Measurements from ENCODE around the gene VASP. TPM values are rescaled to one million over a fixed set of nuclear protein-coding genes. Genes with fewer than 3 reads are reported as not detected.

Gene VASP
- total RNA-seq (91.6 and 95.8 TPM in 2 replicates), polyA plus RNA-seq (72.4 and 83.3 TPM in 2 replicates)

- TF ChIP-seq, protein P1, sequence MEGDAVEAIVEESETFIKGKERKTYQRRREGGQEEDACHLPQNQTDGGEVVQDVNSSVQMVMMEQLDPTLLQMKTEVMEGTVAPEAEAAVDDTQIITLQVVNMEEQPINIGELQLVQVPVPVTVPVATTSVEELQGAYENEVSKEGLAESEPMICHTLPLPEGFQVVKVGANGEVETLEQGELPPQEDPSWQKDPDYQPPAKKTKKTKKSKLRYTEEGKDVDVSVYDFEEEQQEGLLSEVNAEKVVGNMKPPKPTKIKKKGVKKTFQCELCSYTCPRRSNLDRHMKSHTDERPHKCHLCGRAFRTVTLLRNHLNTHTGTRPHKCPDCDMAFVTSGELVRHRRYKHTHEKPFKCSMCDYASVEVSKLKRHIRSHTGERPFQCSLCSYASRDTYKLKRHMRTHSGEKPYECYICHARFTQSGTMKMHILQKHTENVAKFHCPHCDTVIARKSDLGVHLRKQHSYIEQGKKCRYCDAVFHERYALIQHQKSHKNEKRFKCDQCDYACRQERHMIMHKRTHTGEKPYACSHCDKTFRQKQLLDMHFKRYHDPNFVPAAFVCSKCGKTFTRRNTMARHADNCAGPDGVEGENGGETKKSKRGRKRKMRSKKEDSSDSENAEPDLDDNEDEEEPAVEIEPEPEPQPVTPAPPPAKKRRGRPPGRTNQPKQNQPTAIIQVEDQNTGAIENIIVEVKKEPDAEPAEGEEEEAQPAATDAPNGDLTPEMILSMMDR (IDR thresholded peaks at IDR 0.05; ENCODE audit: low read depth, low read length): no peak
- peak; percentile 90 to 91 for DNase-seq (ENCODE audit: low read depth in 1 of 2, low spot score in 1 of 2)
- H3K27ac ChIP-seq: peak within 1 kb of the TSS; percentile 92
- H3K27me3 ChIP-seq: no peaks in the 10 kb centered on the region
- H3K4me1 ChIP-seq (ENCODE audit: low read depth): no peaks in the 10 kb centered on the region
- H3K4me3 ChIP-seq: peak within 1 kb of the TSS; percentile 72
- no peaks in the 10 kb centered on the region for H3K9me3 ChIP-seq (ENCODE audit: low read depth)
- no peaks in the 10 kb centered on the region for H3K36me3 ChIP-seq
Observed at GRCh38 chr19:45506989-45507871, at the start of gene VASP. VASP (plus strand) TSS chr19:45507479; CDS start chr19:45507772, 293 bp downstream.

GRCh38 chr19:45457776-45458175 is 49.5 kb upstream of the VASP start:
- no peaks in the 10 kb centered on the region for H3K27me3 ChIP-seq
- TF ChIP-seq, protein P1 (IDR thresholded peaks at IDR 0.05; ENCODE audit: low read depth, low read length): no peak

DNA sequence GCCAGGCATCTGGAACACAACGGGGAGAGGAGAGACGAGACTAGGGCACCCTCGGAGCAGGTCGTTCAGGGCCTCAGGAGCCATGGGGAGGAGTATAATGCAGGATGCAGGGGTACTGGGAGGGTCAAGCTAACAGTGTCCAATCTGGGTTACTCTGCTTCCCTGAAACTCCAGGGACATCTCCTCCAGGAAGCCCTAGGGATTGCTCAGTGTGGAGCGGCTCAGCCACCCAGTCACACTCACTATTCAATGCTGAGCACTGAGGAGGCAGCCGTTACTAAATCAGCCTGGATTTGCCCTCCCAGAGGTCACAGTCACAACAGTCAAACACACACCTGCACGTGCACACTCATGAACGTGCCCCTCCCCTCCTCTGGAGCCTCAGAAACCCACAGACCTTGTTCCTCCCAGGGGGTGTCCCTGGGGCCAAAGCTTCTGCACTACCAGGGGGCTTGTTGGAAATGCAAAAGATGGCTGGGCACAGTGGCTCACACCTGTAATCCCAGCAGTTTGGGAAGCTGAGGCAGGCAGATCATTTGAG is 46.4 kb upstream of the VASP start:
- H3K27ac ChIP-seq: no peak overlapping the region
- no peaks in the 10 kb centered on the region for H3K27me3 ChIP-seq
- peaks cover 3% of the 10 kb centered on the region for H3K4me1 ChIP-seq (ENCODE audit: low read depth)
- TF ChIP-seq, protein P1 (IDR thresholded peaks at IDR 0.05; ENCODE audit: low read depth, low read length): no peak
- no peak overlapping the region for H3K4me3 ChIP-seq
- no peaks in the 10 kb centered on the region for H3K9me3 ChIP-seq (ENCODE audit: low read depth)
- DNase-seq (ENCODE audit: low read depth in 1 of 2, low spot score in 1 of 2): no peak
- H3K36me3 ChIP-seq: no peaks in the 10 kb centered on the region

More at GRCh38 chr19:45457776-45458175, 49.5 kb upstream of the VASP start:
- no peaks in the 10 kb centered on the region for H3K36me3 ChIP-seq
- no peak for DNase-seq (ENCODE audit: low read depth in 1 of 2, low spot score in 1 of 2)
- H3K9me3 ChIP-seq (ENCODE audit: low read depth): no peaks in the 10 kb centered on the region
- H3K4me3 ChIP-seq: no peak overlapping the region
- H3K4me1 ChIP-seq (ENCODE audit: low read depth): peaks cover 9% of the 10 kb centered on the region
- H3K27ac ChIP-seq: no peak overlapping the region

- H3K9me3 ChIP-seq (ENCODE audit: low read depth): no peaks in the 10 kb centered on the region
- no peaks in the 10 kb centered on the region for H3K4me1 ChIP-seq (ENCODE audit: low read depth)
- H3K4me3 ChIP-seq: no peak overlapping the region
- no peaks in the 10 kb centered on the region for H3K36me3 ChIP-seq
- H3K27ac ChIP-seq: no peak overlapping the region
- TF ChIP-seq, protein P1 (IDR thresholded peaks at IDR 0.05; ENCODE audit: low read depth, low read length): no peak
- no peaks in the 10 kb centered on the region for H3K27me3 ChIP-seq
- no peak for DNase-seq (ENCODE audit: low read depth in 1 of 2, low spot score in 1 of 2)
Observed at GRCh38 chr19:45462174-45462573, 45.1 kb upstream of the VASP start.

- Histone ChIP-seq H3K27ac (no peak overlapping the region), H3K4me3 (no peak overlapping the region), H3K36me3 (no peaks in the 10 kb centered on the region), H3K9me3 (ENCODE audit: low read depth) (no peaks in the 10 kb centered on the region), H3K27me3 (no peaks in the 10 kb centered on the region), H3K4me1 (ENCODE audit: low read depth) (no peaks in the 10 kb centered on the region)
- TF ChIP-seq, protein P1 (IDR thresholded peaks at IDR 0.05; ENCODE audit: low read depth, low read length): no peak
- no peak for DNase-seq (ENCODE audit: low read depth in 1 of 2, low spot score in 1 of 2)
Observed at GRCh38 chr19:45463241-45463640, 44.0 kb upstream of the VASP start.
